T-helper 17 cell (primary cell): ENCODE results near the gene TECTA. TPM values are rescaled to one million over a fixed set of nuclear protein-coding genes. Genes with fewer than 3 reads are reported as not detected.
A peak's percentile ranks its signal among the peaks of the same experiment; 100 is the strongest.
"Not testable (repeated sequence)": the region's sequence is repeated elsewhere in the genome, so short reads cannot be mapped to it uniquely, and the experiment has no call there.

ENCODE experiments used
- ATAC-seq: fragments of 150-1000 bp; cut with Tn5 transposase; 2 replicates; pipeline ENCODE4 v1.10.0; 2021; ENCODE audit warnings: mild to moderate bottlenecking, moderate library complexity
- DNase-seq, 3 donors: peaks; one replicate each; pipeline versions ENCODE4 v3.0.0 to v3.0.0-alpha.2; 2020 to 2021
- H3K9me3 ChIP-seq: one replicate; pipeline ENCODE4 v1.7.0; 2013; ENCODE audit warnings: low read length, mild to moderate bottlenecking; ENCODE audit not compliant: control insufficient read depth, poor library complexity, severe bottlenecking
- H3K27ac Mint-ChIP-seq: one replicate; pipeline ENCODE4 v1.8.0; 2022; ENCODE audit warnings: mild to moderate bottlenecking, moderate library complexity, mixed read lengths
- H3K27me3 Mint-ChIP-seq: one replicate; pipeline ENCODE4 v1.8.0; 2022; ENCODE audit warnings: mixed read lengths
- H3K36me3 Mint-ChIP-seq: one replicate; pipeline ENCODE4 v1.8.0; 2022; ENCODE audit warnings: low read depth, mixed read lengths
- H3K4me1 Mint-ChIP-seq: one replicate; pipeline ENCODE4 v1.8.0; 2022; ENCODE audit warnings: mild to moderate bottlenecking, mixed read lengths
- H3K4me3 Mint-ChIP-seq: one replicate; pipeline ENCODE4 v1.8.0; 2022; ENCODE audit warnings: mild to moderate bottlenecking, moderate library complexity, mixed read lengths
- total RNA-seq, 4 donors: library from RNA in 2 of 4; stranded (reverse) in 2 of 4; gene quantifications; one replicate each; pipeline ENCODE4 v1.2.3 and lab custom pipeline; 2022 to 2026

Gene TECTA
- total RNA-seq, 2 donors from 2014 or later = 0.25 to 0.57 TPM

GRCh38 chr11:121221496-121222200 is 120.6 kb downstream of the TECTA start:
- H3K27ac Mint-ChIP-seq = no peak overlapping the region
- DNase-seq (no peak), ATAC-seq (no peak)
- H3K9me3 ChIP-seq = no peaks in the 10 kb centered on the region
- no peaks in the 10 kb centered on the region for H3K36me3 Mint-ChIP-seq
- peaks cover 47% of the 10 kb centered on the region for H3K27me3 Mint-ChIP-seq
- no peaks in the 10 kb centered on the region for H3K4me1 Mint-ChIP-seq
- no peak overlapping the region for H3K4me3 Mint-ChIP-seq

DNA sequence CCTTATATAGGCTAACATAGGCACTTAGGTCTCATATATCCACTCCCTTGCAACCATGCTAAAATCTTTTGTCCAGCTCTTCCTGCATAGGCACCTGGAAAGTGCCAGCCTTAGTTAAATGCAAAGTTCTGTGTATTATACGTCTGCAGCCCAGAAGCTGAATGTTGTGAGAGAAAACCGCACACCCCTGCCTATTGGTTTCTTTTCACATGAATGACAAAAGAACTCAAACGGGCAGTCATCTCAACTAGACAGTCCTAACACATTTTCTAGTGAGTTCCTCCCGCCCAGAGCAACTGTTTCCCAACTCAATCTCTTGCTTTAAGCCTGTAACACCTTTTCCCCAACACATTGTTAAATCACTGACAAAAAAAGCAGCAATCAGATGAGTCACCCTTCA is 122.1 kb downstream of the TECTA start:
- Mint-ChIP-seq H3K4me1 (no peaks in the 10 kb centered on the region), H3K27me3 (peaks cover 34% of the 10 kb centered on the region), H3K36me3 (peaks cover 2% of the 10 kb centered on the region), H3K4me3 (no peak overlapping the region), H3K27ac (no peak overlapping the region)
- DNase-seq (no peak), ATAC-seq (no peak)
- no peaks in the 10 kb centered on the region for H3K9me3 ChIP-seq

DNA sequence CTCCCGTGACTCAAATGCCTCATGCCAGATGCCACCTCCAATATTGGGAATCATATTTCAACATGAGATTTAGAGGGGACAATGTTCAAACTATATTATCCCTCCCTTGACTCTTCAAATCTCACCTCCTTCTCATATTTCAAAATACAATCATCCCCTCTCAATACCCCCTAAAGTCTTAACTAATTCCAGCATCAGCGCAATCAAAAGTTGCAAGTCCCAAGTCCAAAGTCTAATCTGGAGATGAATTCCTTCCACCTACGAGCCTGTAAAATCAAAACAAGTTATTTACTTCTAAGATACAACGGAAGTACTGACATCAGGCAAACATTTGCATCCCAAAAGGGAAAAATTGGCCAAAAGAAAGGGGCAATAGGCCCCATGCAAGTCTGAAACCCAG is 124.3 kb downstream of the TECTA start:
- Mint-ChIP-seq H3K36me3 (peaks cover 2% of the 10 kb centered on the region), H3K4me1 (no peaks in the 10 kb centered on the region), H3K27ac (no peak overlapping the region), H3K27me3 (peaks cover 27% of the 10 kb centered on the region), H3K4me3 (no peak overlapping the region)
- no peaks in the 10 kb centered on the region for H3K9me3 ChIP-seq
- DNase-seq (no peak), ATAC-seq (no peak)

GRCh38 chr11:121226415-121227263 is 125.6 kb downstream of the TECTA start:
- Mint-ChIP-seq H3K36me3 (peaks cover 2% of the 10 kb centered on the region), H3K27me3 (peaks cover 25% of the 10 kb centered on the region), H3K27ac (no peak overlapping the region), H3K4me3 (no peak overlapping the region), H3K4me1 (no peaks in the 10 kb centered on the region)
- H3K9me3 ChIP-seq = no peaks in the 10 kb centered on the region
- ATAC-seq = no peak
- no peak for DNase-seq

GRCh38 chr11:121228851-121229250 is 127.8 kb downstream of the TECTA start:
- H3K4me3 Mint-ChIP-seq = no peak overlapping the region
- H3K27me3 Mint-ChIP-seq = peaks cover 29% of the 10 kb centered on the region
- H3K36me3 Mint-ChIP-seq = peaks cover 2% of the 10 kb centered on the region
- H3K4me1 Mint-ChIP-seq = no peaks in the 10 kb centered on the region
- DNase-seq (no peak), ATAC-seq (no peak)
- H3K27ac Mint-ChIP-seq = no peak overlapping the region
- H3K9me3 ChIP-seq = no peaks in the 10 kb centered on the region

DNA sequence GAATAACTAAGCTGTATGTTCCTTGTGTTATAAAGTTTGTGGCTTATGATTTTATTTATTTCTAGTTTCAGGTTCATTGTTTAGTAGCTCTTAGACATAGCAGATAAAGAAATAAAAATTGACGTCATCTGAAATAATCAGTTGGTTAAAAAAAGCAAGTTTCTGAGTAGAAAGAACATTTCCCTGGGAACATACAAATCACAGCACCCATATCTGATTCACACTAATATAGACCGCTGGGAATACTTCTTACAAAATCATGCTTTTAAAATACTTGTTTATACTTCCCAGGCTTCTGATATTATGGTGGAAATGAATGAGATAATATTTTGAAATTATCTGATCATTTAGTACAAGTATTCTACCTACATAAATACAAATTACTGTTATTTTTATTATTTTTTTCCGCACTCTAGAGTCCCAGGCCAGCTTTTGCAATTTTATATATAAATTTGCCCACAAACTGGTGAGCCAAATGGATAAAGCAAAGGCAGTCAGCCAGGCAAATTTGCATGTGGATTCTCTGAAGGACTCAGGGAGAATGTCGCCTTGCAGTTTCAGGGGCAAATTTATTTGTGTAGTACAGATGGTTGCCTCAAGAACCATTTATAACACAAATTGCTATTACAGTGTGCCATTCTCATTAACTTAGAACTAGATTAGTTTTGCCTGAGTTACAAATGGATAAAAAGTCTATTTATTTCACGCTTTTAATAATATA is 128.6 kb downstream of the TECTA start:
- ATAC-seq = no peak
- no peak overlapping the region for H3K4me3 Mint-ChIP-seq
- H3K9me3 ChIP-seq = no peaks in the 10 kb centered on the region
- H3K27ac Mint-ChIP-seq = no peak overlapping the region
- DNase-seq = no peak
- H3K36me3 Mint-ChIP-seq = peaks cover 2% of the 10 kb centered on the region
- peaks cover 37% of the 10 kb centered on the region for H3K27me3 Mint-ChIP-seq
- no peaks in the 10 kb centered on the region for H3K4me1 Mint-ChIP-seq

DNA sequence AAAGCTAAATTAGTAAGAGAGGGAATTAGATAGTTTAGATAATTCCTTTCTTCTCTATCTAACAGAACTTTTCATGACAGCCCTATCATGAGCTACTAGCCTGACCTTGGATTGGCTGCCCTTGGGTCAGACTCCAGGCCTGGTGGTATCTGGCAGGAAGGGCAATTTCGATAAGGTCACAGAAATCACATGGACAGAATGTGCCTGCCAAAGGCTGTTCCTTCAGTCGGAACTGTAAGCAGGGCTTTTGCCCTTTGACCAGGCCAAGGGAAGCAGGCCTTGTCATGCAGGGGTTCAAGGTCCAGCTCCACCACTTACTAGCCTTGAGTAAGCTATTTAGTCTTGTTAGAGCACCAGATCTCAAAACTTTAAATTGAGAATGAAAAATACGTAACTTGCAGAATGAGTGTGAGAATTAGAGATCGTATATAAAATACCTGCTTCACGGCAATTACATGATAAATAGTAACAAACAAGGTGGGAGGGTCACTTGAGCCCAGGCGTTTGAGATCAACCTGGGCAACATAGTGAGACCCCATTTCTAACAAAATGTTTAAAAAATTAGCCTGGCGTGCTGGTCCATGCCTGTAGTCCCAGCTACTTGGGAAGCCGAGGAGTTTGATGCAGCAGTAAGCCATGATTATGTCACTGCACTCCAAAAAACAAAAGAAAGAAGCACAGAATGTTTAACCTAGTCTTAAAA is 130.7 kb downstream of the TECTA start:
- Mint-ChIP-seq H3K4me1 (peaks cover 3% of the 10 kb centered on the region), H3K27me3 (peaks cover 48% of the 10 kb centered on the region), H3K4me3 (no peak overlapping the region), H3K36me3 (peaks cover 5% of the 10 kb centered on the region), H3K27ac (no peak overlapping the region)
- DNase-seq (no peak), ATAC-seq (no peak)
- H3K9me3 ChIP-seq = no peaks in the 10 kb centered on the region

DNA sequence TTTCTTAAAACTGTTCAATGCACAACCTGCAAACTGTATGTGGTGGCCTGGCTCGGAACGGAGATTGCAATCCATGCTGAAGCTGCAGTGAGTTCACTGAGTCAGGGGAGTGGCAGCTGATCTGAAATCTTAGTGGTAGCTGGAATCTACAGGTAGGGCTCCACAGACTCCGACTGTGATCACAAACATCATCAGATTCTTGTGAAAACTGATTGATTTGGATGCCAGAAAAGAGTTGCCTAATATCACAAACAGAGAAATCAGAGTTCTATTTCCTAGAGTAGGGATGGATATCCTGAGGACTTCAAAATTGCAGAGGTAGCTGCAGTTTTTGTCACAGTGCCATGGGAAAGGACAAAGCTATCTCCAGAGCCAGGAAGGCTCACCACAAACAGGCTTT is 134.0 kb downstream of the TECTA start:
- ATAC-seq (no peak), DNase-seq (no peak)
- H3K9me3 ChIP-seq = no peaks in the 10 kb centered on the region
- Mint-ChIP-seq H3K36me3 (peaks cover 13% of the 10 kb centered on the region), H3K27ac (peak overlapping the region; percentile 60), H3K4me1 (peaks cover 9% of the 10 kb centered on the region), H3K4me3 (no peak overlapping the region), H3K27me3 (peaks cover 70% of the 10 kb centered on the region)

- H3K27me3 Mint-ChIP-seq = peaks cover 67% of the 10 kb centered on the region
Measured at GRCh38 chr11:121236115-121237001, 135.3 kb downstream of the TECTA start.

GRCh38 chr11:121237247-121237646 is 136.2 kb downstream of the TECTA start:
- not testable (repeated sequence) for DNase-seq, H3K9me3 ChIP-seq, ATAC-seq
- Mint-ChIP-seq H3K27ac (peak overlapping the region; percentile 82), H3K36me3 (peaks cover 17% of the 10 kb centered on the region), H3K4me1 (peaks cover 11% of the 10 kb centered on the region), H3K27me3 (peaks cover 69% of the 10 kb centered on the region), H3K4me3 (peak overlapping the region; percentile 60)

More at GRCh38 chr11:121236115-121237001, 135.3 kb downstream of the TECTA start:
- Mint-ChIP-seq H3K36me3 (peaks cover 17% of the 10 kb centered on the region), H3K4me3 (peak overlapping the region; percentile 60), H3K27ac (peak overlapping the region; percentile 82), H3K4me1 (peaks cover 9% of the 10 kb centered on the region)
- H3K9me3 ChIP-seq = no peaks in the 10 kb centered on the region
- DNase-seq (no peak), ATAC-seq (no peak)

- ATAC-seq (no peak), DNase-seq (no peak)
- Mint-ChIP-seq H3K36me3 (peaks cover 17% of the 10 kb centered on the region), H3K27me3 (peaks cover 71% of the 10 kb centered on the region), H3K4me1 (peaks cover 11% of the 10 kb centered on the region), H3K27ac (no peak overlapping the region), H3K4me3 (no peak overlapping the region)
- no peaks in the 10 kb centered on the region for H3K9me3 ChIP-seq
Measured at GRCh38 chr11:121237686-121238658, 136.9 kb downstream of the TECTA start.
